ENCODE results near the gene TNIP2.
A peak's percentile ranks its signal among the peaks of the same experiment; 100 is the strongest.
"Not testable (repeated sequence)": the region's sequence is repeated elsewhere in the genome, so short reads cannot be mapped to it uniquely, and the experiment has no call there.

TNIP2 gene

GRCh38 chr4:2780643-2781042, 24.5 kb upstream of the TNIP2 start:
- DNase-seq (ENCODE audit: extremely low spot score, insufficient read length, low read depth); FAIRE-seq: not testable (repeated sequence)

GRCh38 chr4:2771264-2771663, 15.1 kb upstream of the TNIP2 start:
- FAIRE-seq (peak; percentile 35), DNase-seq (ENCODE audit: extremely low spot score, insufficient read length, low read depth) (no peak)

GRCh38 chr4:2768921-2769336, 12.8 kb upstream of the TNIP2 start:
- FAIRE-seq (no peak), DNase-seq (ENCODE audit: extremely low spot score, insufficient read length, low read depth) (no peak)

GRCh38 chr4:2768124-2768523, 12.0 kb upstream of the TNIP2 start:
- DNase-seq (ENCODE audit: extremely low spot score, insufficient read length, low read depth): no peak
- FAIRE-seq: no peak

- FAIRE-seq (no peak), DNase-seq (ENCODE audit: extremely low spot score, insufficient read length, low read depth) (no peak)
Observed at GRCh38 chr4:2767705-2768074, 11.6 kb upstream of the TNIP2 start.

GRCh38 chr4:2767046-2767704, 11.0 kb upstream of the TNIP2 start:
- no peak for DNase-seq (ENCODE audit: extremely low spot score, insufficient read length, low read depth)
- FAIRE-seq: no peak

GRCh38 chr4:2765832-2766526, 9.8 kb upstream of the TNIP2 start:
- DNase-seq (ENCODE audit: extremely low spot score, insufficient read length, low read depth) (no peak), FAIRE-seq (no peak)

GRCh38 chr4:2763511-2763967, 7.4 kb upstream of the TNIP2 start:
- DNase-seq (ENCODE audit: extremely low spot score, insufficient read length, low read depth) (no peak), FAIRE-seq (no peak)

- not testable (repeated sequence) for DNase-seq (ENCODE audit: extremely low spot score, insufficient read length, low read depth); FAIRE-seq
Observed at GRCh38 chr4:2762486-2763370, 6.6 kb upstream of the TNIP2 start.

- FAIRE-seq (no peak), DNase-seq (ENCODE audit: extremely low spot score, insufficient read length, low read depth) (no peak)
Observed at GRCh38 chr4:2762048-2762447, 5.9 kb upstream of the TNIP2 start.

- no peak for DNase-seq (ENCODE audit: extremely low spot score, insufficient read length, low read depth)
- peak; percentile 15 for FAIRE-seq
Observed at GRCh38 chr4:2761035-2761923, 5.1 kb upstream of the TNIP2 start.

GRCh38 chr4:2757426-2757825, 1.3 kb upstream of the TNIP2 start:
- FAIRE-seq (no peak), DNase-seq (ENCODE audit: extremely low spot score, insufficient read length, low read depth) (no peak)

- DNase-seq (ENCODE audit: extremely low spot score, insufficient read length, low read depth) (no peak), FAIRE-seq (no peak)
Observed at GRCh38 chr4:2756691-2757350, 685 bp upstream of the TNIP2 start.

GRCh38 chr4:2754848-2755819, 1.0 kb downstream of the TNIP2 start:
- DNase-seq (ENCODE audit: extremely low spot score, insufficient read length, low read depth) (no peak), FAIRE-seq (no peak)

- DNase-seq (ENCODE audit: extremely low spot score, insufficient read length, low read depth) (no peak), FAIRE-seq (no peak)
Observed at GRCh38 chr4:2753436-2753835, 2.7 kb downstream of the TNIP2 start.

- no peak for DNase-seq (ENCODE audit: extremely low spot score, insufficient read length, low read depth)
Observed at GRCh38 chr4:2750719-2751605, 5.2 kb downstream of the TNIP2 start.

More at GRCh38 chr4:2750719-2751605, 5.2 kb downstream of the TNIP2 start:
- FAIRE-seq: no peak
